ENCODE measurements around the gene ENPP7. TPM values are rescaled to one million over a fixed set of nuclear protein-coding genes. Genes with fewer than 3 reads are reported as not detected.

ENPP7 gene
- total RNA-seq, 4 donors from 2014 or later, result not detected

- no peak overlapping the region for H3K4me3 ChIP-seq (ENCODE audit: low read depth, poor library complexity, severe bottlenecking)
- DNase-seq (ENCODE audit: low spot score in 2 of 2), result peak; percentile 81 to 94
- TF ChIP-seq CTCF (IDR thresholded peaks at IDR 0.05) (no peak), POLR2A (IDR thresholded peaks at IDR 0.05) (no peak)
- intact Hi-C loops (cut with DNase I; ENCODE audit: low total_unique reads), result no loop called here
- 46 to 54% methylated on average over 20 to 22 of the region's 22 CpGs for WGBS, 2 donors
These were observed 2.4 kb upstream of the ENPP7 start for GRCh38 chr17:79728169-79728907.

DNA sequence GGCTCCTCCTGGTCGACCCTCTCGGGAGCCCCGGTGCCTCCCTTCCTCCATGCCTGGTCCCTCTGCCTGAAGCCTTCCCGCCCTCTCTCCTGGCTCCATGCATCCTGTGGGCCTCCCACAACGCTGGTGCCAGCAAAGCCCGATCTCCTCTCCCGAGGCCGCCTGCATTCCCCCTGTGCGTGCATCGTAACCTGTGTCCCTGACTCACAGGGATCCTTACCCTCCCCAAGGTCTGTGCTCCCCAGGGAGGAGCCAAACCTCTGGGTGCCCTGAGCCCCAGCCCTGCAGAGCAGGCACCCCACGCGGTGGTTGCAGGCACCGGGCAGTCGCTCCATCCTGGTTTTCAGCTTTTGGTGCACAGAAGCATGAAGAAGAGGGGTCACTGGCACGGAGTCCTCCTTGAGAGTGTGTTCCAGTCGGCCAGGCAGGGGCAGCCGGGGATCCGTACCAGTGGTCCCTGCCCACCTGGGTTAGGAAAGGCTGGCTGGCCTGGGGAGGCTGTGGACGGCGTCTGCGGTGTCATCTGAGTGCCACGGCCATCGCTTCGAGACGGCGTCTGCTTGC, 1.8 kb upstream of the ENPP7 start:
- intact Hi-C loops (cut with DNase I; ENCODE audit: low total_unique reads), result no loop called here
- WGBS, 2 donors, result 73 to 75% methylated on average over 21 to 26 of the region's 26 CpGs
- TF ChIP-seq POLR2A (IDR thresholded peaks at IDR 0.05) (no peak), CTCF (IDR thresholded peaks at IDR 0.05) (no peak)
- no peak for DNase-seq (ENCODE audit: low spot score in 2 of 2)
- H3K4me3 ChIP-seq (ENCODE audit: low read depth, poor library complexity, severe bottlenecking), result no peak overlapping the region

GRCh38 chr17:79729761-79730160, 982 bp upstream of the ENPP7 start:
- no peak for DNase-seq (ENCODE audit: low spot score in 2 of 2)
- intact Hi-C loops (cut with DNase I; ENCODE audit: low total_unique reads), result no loop called here
- no peak overlapping the region for H3K4me3 ChIP-seq (ENCODE audit: low read depth, poor library complexity, severe bottlenecking)
- TF ChIP-seq POLR2A (IDR thresholded peaks at IDR 0.05) (no peak), CTCF (IDR thresholded peaks at IDR 0.05) (no peak)
- WGBS, 2 donors, result 94 to 97% methylated on average over 12 of the region's 12 CpGs

GRCh38 chr17:79730437-79730768, 340 bp upstream of the ENPP7 start:
- TF ChIP-seq POLR2A (IDR thresholded peaks at IDR 0.05) (no peak), CTCF (IDR thresholded peaks at IDR 0.05) (no peak)
- H3K4me3 ChIP-seq (ENCODE audit: low read depth, poor library complexity, severe bottlenecking), result no peak overlapping the region
- DNase-seq (ENCODE audit: low spot score in 2 of 2), result no peak
- intact Hi-C loops (cut with DNase I; ENCODE audit: low total_unique reads), result no loop called here
- 94 to 96% methylated on average over 3 to 5 of the region's 5 CpGs for WGBS, 2 donors

GRCh38 chr17:79732254-79732653, 1.5 kb downstream of the ENPP7 start:
- no peak overlapping the region for H3K4me3 ChIP-seq (ENCODE audit: low read depth, poor library complexity, severe bottlenecking)
- TF ChIP-seq CTCF (IDR thresholded peaks at IDR 0.05) (no peak), POLR2A (IDR thresholded peaks at IDR 0.05) (no peak)
- intact Hi-C loops (cut with DNase I; ENCODE audit: low total_unique reads), result no loop called here
- DNase-seq (ENCODE audit: low spot score in 2 of 2), result no peak
- WGBS, 2 donors, result 84 to 87% methylated on average over 9 to 10 of the region's 10 CpGs

All from lower leg skin (tissue), 4 donors.